ENCODE results near the gene CATSPERZ. TPM values are rescaled to one million over a fixed set of nuclear protein-coding genes. Genes with fewer than 3 reads are reported as not detected.

The CATSPERZ gene
- polyA plus RNA-seq, 10 donors: 0.23 to 0.54 (median 0.34) TPM; not detected in 7

GRCh38 chr11:64284048-64284961 is 15.9 kb upstream of the CATSPERZ start, which contains the start of gene BAD:
Gene BAD, minus strand, starts transcription at chr11:64284665. Its CDS starts 297 bp downstream, at chr11:64284368.
- peak; percentile 94 to 97 (median 94) for DNase-seq

GRCh38 chr11:64284962-64285884 is 14.9 kb upstream of the CATSPERZ start, which contains the start of gene GPR137:
Gene GPR137, plus strand, starts transcription at chr11:64285848. Its CDS starts 677 bp downstream, at chr11:64286525.
- peak; percentile 85 to 98 (median 94) for DNase-seq

GRCh38 chr11:64285885-64286800 is 14.0 kb upstream of the CATSPERZ start:
- DNase-seq: no peak

GRCh38 chr11:64286801-64287159 is 13.4 kb upstream of the CATSPERZ start:
- DNase-seq: no peak

- no peak for DNase-seq
Observed at GRCh38 chr11:64287676-64288352, 12.3 kb upstream of the CATSPERZ start.

- no peak for DNase-seq
Observed at GRCh38 chr11:64288353-64288750, 11.8 kb upstream of the CATSPERZ start.

GRCh38 chr11:64289002-64289564 is 11.1 kb upstream of the CATSPERZ start:
- no peak for DNase-seq

GRCh38 chr11:64290352-64291261 is 9.6 kb upstream of the CATSPERZ start:
- no peak for DNase-seq

GRCh38 chr11:64291262-64291751 is 8.9 kb upstream of the CATSPERZ start, which contains the start of gene KCNK4:
Gene KCNK4, plus strand, starts transcription at chr11:64291302. Its CDS starts 1,717 bp downstream, at chr11:64293019.
- DNase-seq: no peak

GRCh38 chr11:64291752-64292459 is 8.3 kb upstream of the CATSPERZ start:
- DNase-seq: no peak

- DNase-seq: no peak
Observed at GRCh38 chr11:64292460-64293254, 7.5 kb upstream of the CATSPERZ start.

GRCh38 chr11:64294774-64295173 is 5.4 kb upstream of the CATSPERZ start:
- no peak for DNase-seq

- no peak for DNase-seq
Observed at GRCh38 chr11:64295760-64296159, 4.4 kb upstream of the CATSPERZ start.

- no peak for DNase-seq
Observed at GRCh38 chr11:64296236-64296635, 3.9 kb upstream of the CATSPERZ start.

GRCh38 chr11:64296830-64297698 is 3.1 kb upstream of the CATSPERZ start:
- DNase-seq: no peak

- no peak for DNase-seq
Observed at GRCh38 chr11:64297699-64298358, 2.3 kb upstream of the CATSPERZ start.

Data from muscle of back (tissue), 11 donors.